ENCODE results near the gene SULT2B1. TPM values are rescaled to one million over a fixed set of nuclear protein-coding genes. Genes with fewer than 3 reads are reported as not detected.
"Not testable (repeated sequence)": the region's sequence is repeated elsewhere in the genome, so short reads cannot be mapped to it uniquely, and the experiment has no call there.

Gene SULT2B1
- total RNA-seq, 1 donor from 2014 or later: not detected

GRCh38 chr19:48516536-48516935 is 35.4 kb upstream of the SULT2B1 start:
- no peak for TF ChIP-seq CTCF (conservative IDR thresholded peaks at IDR 0.05; ENCODE audit: low read depth, low read length)
- DNase-seq (ENCODE audit: low read depth): no peak
- no peak overlapping the region for H3K4me3 ChIP-seq (ENCODE audit: low read depth, low read length)

GRCh38 chr19:48518207-48518606 is 33.8 kb upstream of the SULT2B1 start:
- DNase-seq (ENCODE audit: low read depth): no peak
- TF ChIP-seq CTCF (conservative IDR thresholded peaks at IDR 0.05; ENCODE audit: low read depth, low read length): no peak
- no peak overlapping the region for H3K4me3 ChIP-seq (ENCODE audit: low read depth, low read length)

- H3K4me3 ChIP-seq (ENCODE audit: low read depth, low read length): not testable (repeated sequence)
Observed at GRCh38 chr19:48519426-48519825, 32.5 kb upstream of the SULT2B1 start.

GRCh38 chr19:48520134-48520533 is 31.8 kb upstream of the SULT2B1 start:
- no peak for TF ChIP-seq CTCF (conservative IDR thresholded peaks at IDR 0.05; ENCODE audit: low read depth, low read length)
- no peak for DNase-seq (ENCODE audit: low read depth)
- no peak overlapping the region for H3K4me3 ChIP-seq (ENCODE audit: low read depth, low read length)

More at GRCh38 chr19:48519426-48519825, 32.5 kb upstream of the SULT2B1 start:
- not testable (repeated sequence) for DNase-seq (ENCODE audit: low read depth)

- no peak for DNase-seq (ENCODE audit: low read depth)
- TF ChIP-seq CTCF (conservative IDR thresholded peaks at IDR 0.05; ENCODE audit: low read depth, low read length): no peak
- H3K4me3 ChIP-seq (ENCODE audit: low read depth, low read length): no peak overlapping the region
Observed at GRCh38 chr19:48524221-48524620, 27.8 kb upstream of the SULT2B1 start.

GRCh38 chr19:48524732-48525131 is 27.2 kb upstream of the SULT2B1 start:
- no peak overlapping the region for H3K4me3 ChIP-seq (ENCODE audit: low read depth, low read length)
- no peak for DNase-seq (ENCODE audit: low read depth)
- no peak for TF ChIP-seq CTCF (conservative IDR thresholded peaks at IDR 0.05; ENCODE audit: low read depth, low read length)

- H3K4me3 ChIP-seq (ENCODE audit: low read depth, low read length): no peak overlapping the region
- no peak for DNase-seq (ENCODE audit: low read depth)
- no peak for TF ChIP-seq CTCF (conservative IDR thresholded peaks at IDR 0.05; ENCODE audit: low read depth, low read length)
Observed at GRCh38 chr19:48529156-48529555, 22.8 kb upstream of the SULT2B1 start.
